ENCODE data around the gene SLC23A1.

The SLC23A1 gene

GRCh38 chr5:139394654-139395566, 11.8 kb upstream of the SLC23A1 start, which contains the start of gene PROB1:
PROB1 (minus strand) TSS chr5:139395104; CDS start chr5:139395081, 23 bp downstream.
- no peak for DNase-seq (ENCODE audit: low spot score)
- H3K27ac ChIP-seq: peak within 1 kb of the TSS; percentile 30
- CTCF ChIA-PET: no interaction called here
- POLR2A ChIA-PET (ENCODE audit: low non-redundant PET): no interaction called here
- no peak for TF ChIP-seq CTCF (conservative IDR thresholded peaks at IDR 0.05; ENCODE audit: low read depth)

- ChIA-PET POLR2A (ENCODE audit: low non-redundant PET) (no interaction called here), CTCF (no interaction called here)
- no peak overlapping the region for H3K27ac ChIP-seq
- DNase-seq (ENCODE audit: low spot score): no peak
- TF ChIP-seq CTCF (conservative IDR thresholded peaks at IDR 0.05; ENCODE audit: low read depth): no peak
Measured at GRCh38 chr5:139394123-139394653, 11.1 kb upstream of the SLC23A1 start.

- POLR2A ChIA-PET (ENCODE audit: low non-redundant PET): no interaction called here
- H3K27ac ChIP-seq: no peak overlapping the region
- CTCF ChIA-PET: no interaction called here
- TF ChIP-seq CTCF (conservative IDR thresholded peaks at IDR 0.05; ENCODE audit: low read depth): no peak
- DNase-seq (ENCODE audit: low spot score): no peak
Measured at GRCh38 chr5:139393497-139394122, 10.5 kb upstream of the SLC23A1 start.

GRCh38 chr5:139392678-139393496, 9.8 kb upstream of the SLC23A1 start:
- CTCF ChIA-PET: interaction anchor here (1.0 kb wide), 1 partner anchor 82 kb away, joined by 3 read pairs; no protein-coding TSS in a partner anchor
- H3K27ac ChIP-seq: no peak overlapping the region
- no peak for TF ChIP-seq CTCF (conservative IDR thresholded peaks at IDR 0.05; ENCODE audit: low read depth)
- peak; percentile 64 for DNase-seq (ENCODE audit: low spot score)
- POLR2A ChIA-PET (ENCODE audit: low non-redundant PET): no interaction called here

GRCh38 chr5:139392324-139392677, 9.2 kb upstream of the SLC23A1 start:
- no peak for TF ChIP-seq CTCF (conservative IDR thresholded peaks at IDR 0.05; ENCODE audit: low read depth)
- ChIA-PET POLR2A (ENCODE audit: low non-redundant PET) (interaction anchor here (1.3 kb wide), 1 partner anchor 50 kb away, joined by 5 read pairs; the partner anchor contains the start of gene PAIP2), CTCF (interaction anchor here (1.0 kb wide), 1 partner anchor 81 kb away, joined by 3 read pairs; no protein-coding TSS in a partner anchor)
- H3K27ac ChIP-seq: peak overlapping the region; percentile 73
- no peak for DNase-seq (ENCODE audit: low spot score)
